GM12892 (cell line): ENCODE measurements around the gene MAGI2.

ENCODE experiments used
- POLR2A ChIP-seq: IDR thresholded peaks from 2 replicates; pipeline ENCODE4 v1.6.1; 2011; ENCODE audit warnings: low read depth, low read length, control low read depth
- POLR2AphosphoS5 ChIP-seq: IDR thresholded peaks from 2 replicates; pipeline ENCODE4 v1.6.1; 2011; ENCODE audit warnings: low read depth, low read length, control low read depth
- TAF1 ChIP-seq: IDR thresholded peaks from 2 replicates; pipeline ENCODE4 v1.6.1; 2011; ENCODE audit warnings: low read depth, mild to moderate bottlenecking, control low read depth, low read length, borderline replicate concordance

DNA sequence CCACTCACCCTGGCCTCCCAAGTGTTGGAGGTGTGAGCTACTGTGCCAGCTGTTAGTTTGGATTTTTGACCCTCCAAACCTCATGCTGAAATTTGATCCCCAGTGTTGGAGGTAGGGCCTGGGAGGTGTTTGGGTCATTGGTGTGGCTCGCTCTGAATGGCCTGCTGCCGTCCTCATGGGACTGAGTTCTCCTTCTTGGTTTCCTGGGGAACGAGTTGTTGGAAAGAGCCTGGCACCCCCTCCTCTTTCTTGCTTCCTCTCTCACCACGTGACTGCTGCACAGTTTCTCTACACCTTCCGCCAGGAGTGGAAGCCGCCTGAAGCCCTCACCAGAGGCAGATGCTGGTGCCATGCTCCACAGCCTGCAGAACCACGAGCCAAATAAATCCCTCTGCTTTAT lies 1401.4 kb downstream of the MAGI2 start:
- TF ChIP-seq POLR2A (no peak), POLR2AphosphoS5 (no peak), TAF1 (no peak)
